Activated B cell treated with CpG ODN at 0.5 μM for 24 hours (primary cell): ENCODE measurements around the gene NHERF1. TPM values are rescaled to one million over a fixed set of nuclear protein-coding genes. Genes with fewer than 3 reads are reported as not detected.

Source experiments
- ATAC-seq: fragments of 200-7000 bp; cut with Tn5 transposase; one replicate; pipeline ENCODE4 v1.10.0; 2021; ENCODE audit warnings: low read depth, mild to moderate bottlenecking, moderate library complexity
- CTCF ChIA-PET: fragments of 350-600 bp; sonication (Branson Sonifier 250); formaldehyde crosslinking; loops from one replicate; lab custom pipeline; 2021; ENCODE audit warnings: antibody characterized with exemption; lab: Charles Lee
- POLR2A ChIA-PET: fragments of 350-600 bp; sonication (Branson Sonifier 250); formaldehyde crosslinking; loops from one replicate; lab custom pipeline; 2021; ENCODE audit warnings: antibody characterized with exemption; lab: Charles Lee
- DNase-seq: peaks from one replicate; pipeline ENCODE4 v3.0.0; 2022
- H3K27ac Mint-ChIP-seq: one replicate; pipeline ENCODE4 v1.8.0; 2020; ENCODE audit warnings: mixed read lengths
- H3K27me3 Mint-ChIP-seq: one replicate; pipeline ENCODE4 v1.8.0; 2021; ENCODE audit warnings: mixed read lengths
- H3K36me3 Mint-ChIP-seq: one replicate; pipeline ENCODE4 v1.8.0; 2021; ENCODE audit warnings: low read depth, mixed read lengths
- H3K4me1 Mint-ChIP-seq: one replicate; pipeline ENCODE4 v1.8.0; 2021; ENCODE audit warnings: mixed read lengths
- H3K4me3 Mint-ChIP-seq: one replicate; pipeline ENCODE4 v1.8.0; 2020; ENCODE audit warnings: mild to moderate bottlenecking, mixed read lengths
- H3K9me3 Mint-ChIP-seq: one replicate; pipeline ENCODE4 v1.8.0; 2020; ENCODE audit warnings: mixed read lengths
- CTCF ChIP-seq: fragments of 200-600 bp; IDR thresholded peaks from one replicate; pipeline ENCODE4 v1.8.0; 2022; ENCODE audit warnings: antibody characterized with exemption, mild to moderate bottlenecking
- intact Hi-C: fragments of 100-400 bp; cut with micrococcal nuclease; formaldehyde crosslinking; loops from one replicate; pipeline ENCODE4 v1.15.1; 2024
- total RNA-seq: library from RNA; stranded (reverse); gene quantifications from 2 replicates; pipeline ENCODE4 v1.2.3, GENCODE V29; 2022

The NHERF1 gene
- total RNA-seq, 1 donor from 2014 or later, result 34.5 TPM

GRCh38 chr17:74720506-74720905 lies 27.9 kb upstream of the NHERF1 start:
- DNase-seq (no peak), ATAC-seq (no peak)
- H3K27me3 Mint-ChIP-seq, result no peaks in the 10 kb centered on the region
- intact Hi-C loops, result no loop called here
- CTCF ChIA-PET, result no interaction called here
- TF ChIP-seq CTCF, result no peak
- POLR2A ChIA-PET, result no interaction called here
- H3K4me1 Mint-ChIP-seq, result no peaks in the 10 kb centered on the region
- H3K9me3 Mint-ChIP-seq, result no peaks in the 10 kb centered on the region
- H3K4me3 Mint-ChIP-seq, result no peak overlapping the region
- no peaks in the 10 kb centered on the region for H3K36me3 Mint-ChIP-seq
- no peak overlapping the region for H3K27ac Mint-ChIP-seq

GRCh38 chr17:74722782-74723181 lies 25.6 kb upstream of the NHERF1 start:
- no peaks in the 10 kb centered on the region for H3K9me3 Mint-ChIP-seq
- DNase-seq (no peak), ATAC-seq (no peak)
- no peaks in the 10 kb centered on the region for H3K36me3 Mint-ChIP-seq
- no peak overlapping the region for H3K27ac Mint-ChIP-seq
- intact Hi-C loops, result no loop called here
- CTCF ChIA-PET, result no interaction called here
- TF ChIP-seq CTCF, result no peak
- no peaks in the 10 kb centered on the region for H3K4me1 Mint-ChIP-seq
- H3K4me3 Mint-ChIP-seq, result no peak overlapping the region
- POLR2A ChIA-PET, result no interaction called here
- H3K27me3 Mint-ChIP-seq, result no peaks in the 10 kb centered on the region

DNA sequence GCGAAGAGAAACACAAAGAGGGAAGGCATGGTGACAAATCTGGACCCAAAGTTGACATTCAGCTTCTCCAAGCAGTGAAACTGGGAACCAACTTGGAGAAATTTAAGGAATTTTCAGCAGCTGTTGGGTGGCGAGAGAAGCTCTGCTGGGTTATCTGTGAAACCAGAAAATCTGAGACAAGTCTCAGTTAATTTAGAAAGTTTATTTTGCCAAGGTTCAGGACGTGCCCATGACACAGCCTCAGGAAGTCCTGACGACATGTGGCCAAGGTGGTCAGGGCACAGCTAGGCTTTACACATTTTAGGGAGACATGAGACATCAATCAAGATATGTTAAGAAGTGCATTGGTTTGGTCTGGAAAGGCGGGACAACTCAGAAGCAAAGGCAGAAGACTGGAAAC lies 24.5 kb upstream of the NHERF1 start:
- Mint-ChIP-seq H3K27me3 (no peaks in the 10 kb centered on the region), H3K9me3 (no peaks in the 10 kb centered on the region), H3K27ac (no peak overlapping the region), H3K36me3 (no peaks in the 10 kb centered on the region), H3K4me3 (no peak overlapping the region), H3K4me1 (no peaks in the 10 kb centered on the region)
- intact Hi-C loops, result no loop called here
- ChIA-PET CTCF (no interaction called here), POLR2A (no interaction called here)
- ATAC-seq (no peak), DNase-seq (no peak)
- TF ChIP-seq CTCF, result no peak

GRCh38 chr17:74725111-74725510 lies 23.3 kb upstream of the NHERF1 start:
- ChIA-PET POLR2A (interaction anchor here (0.8 kb wide), 1 partner anchor 75 kb away, joined by 4 read pairs; no protein-coding TSS in a partner anchor), CTCF (interaction anchor here (0.6 kb wide), 1 partner anchor 335 kb away, joined by 3 read pairs; no protein-coding TSS in a partner anchor)
- ATAC-seq, result no peak
- Mint-ChIP-seq H3K4me1 (peaks cover 2% of the 10 kb centered on the region), H3K27me3 (no peaks in the 10 kb centered on the region), H3K4me3 (no peak overlapping the region), H3K9me3 (no peaks in the 10 kb centered on the region), H3K27ac (no peak overlapping the region), H3K36me3 (no peaks in the 10 kb centered on the region)
- TF ChIP-seq CTCF, result no peak
- intact Hi-C loops, result no loop called here
- DNase-seq, result no peak

GRCh38 chr17:74728033-74728701 lies 20.3 kb upstream of the NHERF1 start:
- DNase-seq (no peak), ATAC-seq (no peak)
- H3K4me3 Mint-ChIP-seq, result no peak overlapping the region
- intact Hi-C loops, result no loop called here
- H3K9me3 Mint-ChIP-seq, result no peaks in the 10 kb centered on the region
- no peak for TF ChIP-seq CTCF
- peaks cover 15% of the 10 kb centered on the region for H3K4me1 Mint-ChIP-seq
- ChIA-PET POLR2A (no interaction called here), CTCF (no interaction called here)
- H3K27ac Mint-ChIP-seq, result no peak overlapping the region
- no peaks in the 10 kb centered on the region for H3K36me3 Mint-ChIP-seq
- H3K27me3 Mint-ChIP-seq, result no peaks in the 10 kb centered on the region
